GM21723 (cell line): ENCODE results near the gene OR10A3.

Experiments used
- ATAC-seq: cut with Tn5 transposase; IDR thresholded peaks from one replicate; pipeline ENCODE4 v1.9.1; 2021; ENCODE audit warnings: mild to moderate bottlenecking, moderate library complexity; ENCODE audit not compliant: unreplicated experiment

OR10A3 gene

DNA sequence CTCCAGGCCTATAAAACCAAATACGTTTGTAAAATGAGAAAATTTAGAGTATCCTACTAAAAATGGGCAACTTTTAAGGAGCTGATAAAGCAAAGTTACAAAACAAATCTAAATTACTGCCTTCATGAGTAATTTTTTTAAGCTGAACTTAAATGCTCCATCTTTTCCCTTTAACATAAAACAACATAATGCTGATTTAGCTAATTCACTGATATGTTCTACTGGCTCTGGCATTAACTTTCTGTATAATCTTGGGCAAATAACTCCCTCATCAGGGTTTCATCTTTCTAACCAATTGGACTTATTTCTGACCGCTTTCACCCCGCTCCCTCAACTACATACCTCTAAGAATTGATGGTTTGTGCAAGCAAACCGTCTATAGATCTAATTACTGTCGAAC lies 362 bp downstream of the OR10A3 start:
- ATAC-seq, result no peak

DNA sequence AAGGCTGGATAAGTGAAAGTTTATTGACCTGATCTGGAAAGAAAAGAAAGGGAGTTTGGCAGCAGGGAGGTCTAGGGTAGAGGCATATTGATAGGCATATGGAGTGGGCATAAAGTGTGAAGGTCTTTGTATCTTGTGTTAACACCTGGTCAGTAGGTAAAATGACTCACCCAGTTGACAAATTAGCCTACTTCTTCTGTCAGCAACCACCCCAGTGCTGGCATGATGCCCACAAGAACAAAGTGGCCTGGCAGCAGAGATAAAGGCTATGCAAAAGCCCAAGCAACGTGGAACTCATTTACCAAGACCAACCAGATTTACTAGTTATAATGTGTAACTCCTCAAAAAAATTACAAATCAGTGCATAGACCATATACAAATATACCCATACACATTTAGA lies 4.9 kb downstream of the OR10A3 start:
- ATAC-seq, result no peak

DNA sequence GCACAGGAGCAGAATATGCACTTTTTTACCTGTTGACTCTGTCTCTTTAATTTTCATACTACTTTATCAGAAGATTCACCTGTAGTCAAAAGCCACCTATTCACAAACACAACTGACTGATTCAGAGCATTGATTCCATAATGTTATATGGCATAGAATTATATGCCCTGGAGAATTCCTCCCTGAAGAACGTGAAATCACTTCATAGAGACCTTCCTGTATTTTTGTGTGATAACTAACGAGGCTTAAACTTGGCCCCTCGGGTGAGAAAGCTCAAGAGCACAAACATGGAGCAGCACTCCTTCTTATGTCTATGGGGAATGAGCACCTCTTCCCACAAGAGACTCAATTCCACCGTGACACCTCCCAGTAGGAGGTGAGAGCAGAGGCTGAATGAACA lies 10.3 kb downstream of the OR10A3 start, which contains the start of gene OR10A6:
Gene OR10A6 (minus strand): TSS at position 101 of the 400 bp plus-strand sequence. CDS start 2,606 bp downstream, outside the sequence.
- no peak for ATAC-seq

DNA sequence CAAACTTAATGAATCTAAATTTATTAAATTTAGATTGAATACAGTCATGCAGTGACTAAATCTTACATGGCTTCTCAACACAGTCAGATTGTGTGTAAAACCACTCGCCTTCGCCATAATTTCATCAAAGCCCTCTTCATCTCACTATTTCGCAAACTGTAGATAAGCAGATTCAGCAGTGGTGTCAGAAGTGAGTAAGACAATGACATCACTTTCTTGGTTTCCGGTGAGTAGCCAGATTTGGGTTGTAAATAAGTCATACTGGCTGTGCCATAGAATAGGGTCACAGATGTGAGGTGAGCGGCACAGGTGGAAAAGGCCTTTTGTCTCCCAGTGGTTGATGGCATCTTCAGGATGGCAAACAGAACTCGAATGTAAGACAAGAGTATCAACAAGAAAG lies 13.9 kb downstream of the OR10A3 start:
- no peak for ATAC-seq

DNA sequence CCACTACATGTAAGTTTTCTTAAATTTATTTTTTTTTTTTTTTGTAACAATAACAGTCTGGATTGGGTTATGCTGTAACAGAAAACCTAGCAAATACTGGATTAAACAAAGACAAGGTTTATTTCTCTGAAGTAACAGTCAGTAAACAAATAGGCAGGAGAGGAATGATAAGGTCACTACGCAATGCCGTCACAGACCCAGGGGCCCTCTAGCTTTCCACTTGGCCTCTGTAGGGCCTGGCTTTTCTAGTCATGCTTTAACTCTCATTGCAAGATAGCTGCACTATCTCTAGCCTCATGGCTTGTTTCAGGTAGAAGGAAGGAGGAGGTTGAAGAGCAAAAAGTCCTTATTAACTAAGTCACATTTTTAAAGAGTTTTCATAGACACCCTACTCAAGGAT lies 17.0 kb downstream of the OR10A3 start:
- ATAC-seq, result no peak

DNA sequence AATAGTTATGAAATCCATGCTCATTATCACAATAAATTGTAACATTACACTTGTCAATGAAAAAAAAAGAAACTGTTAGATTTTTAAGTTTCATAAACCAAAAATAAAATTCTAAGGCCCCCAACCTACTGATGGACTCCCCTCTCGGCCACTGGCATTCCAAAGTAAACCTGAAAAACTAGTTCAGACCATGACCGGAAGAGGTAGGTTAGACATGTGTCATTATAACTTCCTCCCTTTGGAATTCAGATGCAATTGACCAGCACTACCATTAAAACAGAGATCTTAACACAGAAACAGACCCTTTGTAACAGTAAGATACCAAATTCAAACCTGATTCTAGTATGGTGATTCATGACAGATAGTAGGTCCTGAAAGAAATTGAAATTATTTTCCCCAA lies 23.4 kb downstream of the OR10A3 start:
- no peak for ATAC-seq

DNA sequence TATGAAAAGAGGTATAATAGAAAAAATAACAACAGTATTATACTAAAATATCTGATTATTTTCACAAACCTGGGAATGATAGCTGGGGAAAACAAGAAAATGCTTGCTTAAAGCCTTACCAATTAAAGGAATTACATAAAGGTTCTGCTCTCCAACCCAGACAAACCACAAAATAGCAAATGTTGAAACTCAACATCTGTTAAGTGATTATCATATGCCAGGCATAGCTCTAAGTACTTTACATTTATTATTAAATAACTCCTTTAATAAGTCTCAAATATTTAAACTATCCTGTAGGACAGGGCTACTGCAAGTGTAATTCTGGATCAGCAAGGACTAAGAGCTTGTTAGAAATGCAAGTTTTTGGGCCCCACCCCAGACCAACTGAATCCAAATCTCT lies 30.5 kb downstream of the OR10A3 start:
- no peak for ATAC-seq

DNA sequence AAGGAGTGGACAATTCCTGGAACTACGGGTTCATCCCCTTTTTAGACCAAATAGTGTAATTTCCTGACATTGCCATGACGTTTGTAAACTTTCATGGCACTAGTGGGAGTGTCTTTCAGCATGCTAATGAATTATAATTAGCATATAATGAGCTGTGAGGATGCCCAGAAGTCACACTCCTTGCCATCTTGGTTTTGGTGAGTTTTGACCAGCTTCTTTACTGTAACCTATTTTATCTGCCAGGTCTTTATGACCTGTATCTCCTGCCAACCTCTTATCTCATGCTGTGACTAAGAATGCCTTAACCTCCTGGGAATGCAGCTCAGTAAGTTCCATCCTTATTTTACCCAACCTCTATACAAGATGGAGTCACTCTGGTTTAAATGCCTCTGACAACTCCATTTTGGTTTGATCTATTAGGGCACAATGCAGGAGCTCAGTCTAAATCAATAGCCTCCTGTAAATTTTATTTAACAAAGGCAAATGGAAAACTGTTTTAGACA lies 31.2 kb downstream of the OR10A3 start:
- no peak for ATAC-seq

DNA sequence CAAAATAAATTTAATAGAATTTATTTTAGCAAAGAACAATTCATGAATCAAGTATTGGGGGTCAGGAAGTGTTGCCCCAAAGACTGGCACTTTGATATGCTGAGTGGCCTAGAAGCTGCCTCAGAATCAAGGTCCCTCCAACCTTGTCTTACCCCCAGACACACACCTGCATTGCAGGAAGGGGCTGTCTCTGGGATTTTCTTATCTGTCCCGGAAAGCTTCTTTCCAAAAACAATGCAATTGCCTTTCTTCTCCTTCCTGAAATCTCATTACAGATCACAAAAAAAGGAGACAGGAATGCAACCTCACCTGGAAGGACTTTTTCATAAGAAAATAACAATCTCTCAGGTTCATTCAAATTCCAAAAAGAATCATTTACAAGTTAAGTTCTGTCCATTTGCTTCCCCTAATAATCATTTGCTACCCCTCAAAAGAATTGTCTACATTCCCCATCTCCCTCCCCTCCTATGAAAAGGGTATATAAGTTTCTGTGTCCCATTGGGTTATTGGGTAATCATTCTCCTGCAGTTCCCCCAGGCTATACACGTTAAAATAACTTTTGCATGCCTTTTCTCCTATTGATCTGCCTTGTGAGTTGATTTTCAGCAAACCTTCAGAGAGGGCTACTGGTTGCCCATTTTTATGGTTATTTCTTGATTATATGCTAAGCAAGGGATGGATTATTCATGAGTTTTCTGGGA lies 31.8 kb downstream of the OR10A3 start:
- no peak for ATAC-seq

DNA sequence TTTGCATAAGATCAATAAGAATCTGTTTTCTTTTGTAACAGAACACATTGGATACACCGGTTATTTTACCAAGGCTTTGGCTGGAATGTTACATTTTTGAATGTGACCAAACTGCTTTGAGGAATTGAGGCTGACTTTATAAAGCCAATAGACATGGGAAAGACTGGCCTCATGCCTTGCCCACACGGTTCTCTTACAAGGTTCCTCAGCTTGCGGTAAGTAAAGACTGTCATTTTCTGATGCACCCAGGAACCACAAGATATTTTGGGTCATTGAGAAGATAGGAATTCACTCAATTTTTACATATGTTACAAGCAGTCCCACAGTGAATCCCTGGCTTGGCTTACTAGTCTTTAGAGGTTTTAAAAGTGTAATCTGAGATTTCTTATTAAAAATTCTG lies 34.4 kb downstream of the OR10A3 start:
- no peak for ATAC-seq

DNA sequence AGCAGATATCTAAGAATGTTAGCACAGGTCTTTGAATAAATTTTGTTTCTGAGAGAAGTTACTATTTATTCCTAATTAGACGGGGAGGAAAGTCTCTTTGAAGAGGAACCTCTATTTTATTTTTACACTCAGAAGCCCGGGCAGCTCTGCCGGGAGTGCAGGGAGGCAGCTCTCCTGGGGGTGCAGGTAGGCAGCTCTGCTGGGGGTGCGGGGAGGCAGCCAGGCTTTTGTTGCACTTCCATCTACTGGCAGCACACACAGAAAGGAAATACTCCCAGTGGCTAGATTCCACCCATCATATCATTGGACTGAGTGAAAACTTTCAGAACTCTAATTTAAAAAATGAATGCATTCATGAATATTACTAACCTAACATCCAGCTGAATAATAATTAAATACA lies 35.0 kb downstream of the OR10A3 start:
- no peak for ATAC-seq

DNA sequence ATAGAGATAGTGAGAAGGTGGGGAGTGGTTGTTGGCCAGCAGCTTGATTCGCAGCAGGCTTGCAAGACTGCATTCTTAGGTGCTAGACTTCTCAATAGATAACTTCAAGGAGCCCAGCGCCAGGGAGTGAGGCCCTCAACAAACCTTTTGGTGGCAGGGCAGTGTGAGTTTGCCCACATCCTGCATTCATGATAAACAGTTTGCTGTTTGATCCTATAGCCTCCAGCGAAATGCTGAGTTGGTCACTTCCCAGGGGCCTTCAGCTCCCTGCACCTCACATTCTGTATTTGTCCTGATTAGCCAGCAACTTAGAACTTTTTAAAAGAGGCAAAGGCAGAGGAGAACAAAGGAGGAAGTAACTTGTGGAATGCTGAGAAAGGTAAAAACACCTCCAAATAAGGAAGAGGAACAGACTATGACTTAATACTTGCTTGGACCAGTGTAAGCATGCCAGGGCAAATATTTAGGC lies 35.5 kb downstream of the OR10A3 start:
- ATAC-seq, result no peak

DNA sequence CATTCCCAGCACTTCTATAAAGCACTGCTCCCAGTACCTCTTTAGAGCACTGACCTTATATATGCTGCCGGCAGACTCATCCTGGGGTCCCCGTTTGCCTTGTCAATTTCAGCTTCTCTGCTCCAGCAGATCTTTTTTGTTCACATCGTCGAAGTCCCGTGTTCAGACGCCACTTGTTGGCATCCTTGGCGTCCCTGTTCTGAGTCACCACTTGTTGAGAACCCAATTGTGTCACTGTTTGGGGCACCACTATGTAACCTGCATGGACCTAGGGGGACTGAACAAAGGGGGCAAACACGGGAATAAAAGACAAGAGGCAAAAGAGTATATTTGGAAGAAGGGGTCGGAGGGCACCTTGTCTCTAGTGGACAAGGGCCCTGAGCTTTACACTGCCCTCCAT lies 36.0 kb downstream of the OR10A3 start:
- ATAC-seq, result no peak

DNA sequence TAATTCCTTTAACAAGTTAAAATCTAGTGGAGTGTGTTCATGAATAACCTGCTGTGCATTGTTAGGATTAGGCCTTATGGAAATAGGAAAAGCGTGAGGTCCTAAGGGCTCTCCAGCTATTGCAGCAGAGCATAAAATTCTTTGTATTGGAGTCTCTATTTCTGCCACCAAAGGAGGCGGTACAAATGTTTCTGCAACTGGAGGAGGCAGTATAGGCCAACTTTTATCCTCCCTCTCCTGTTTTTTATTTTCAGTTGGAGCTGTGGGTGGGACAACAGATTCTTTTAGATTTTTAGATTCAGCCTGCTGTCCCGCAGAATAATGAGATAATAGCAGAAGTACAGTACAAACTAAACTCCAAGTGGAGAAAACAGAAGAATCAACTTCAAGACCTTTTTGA lies 36.6 kb downstream of the OR10A3 start:
- ATAC-seq, result no peak

DNA sequence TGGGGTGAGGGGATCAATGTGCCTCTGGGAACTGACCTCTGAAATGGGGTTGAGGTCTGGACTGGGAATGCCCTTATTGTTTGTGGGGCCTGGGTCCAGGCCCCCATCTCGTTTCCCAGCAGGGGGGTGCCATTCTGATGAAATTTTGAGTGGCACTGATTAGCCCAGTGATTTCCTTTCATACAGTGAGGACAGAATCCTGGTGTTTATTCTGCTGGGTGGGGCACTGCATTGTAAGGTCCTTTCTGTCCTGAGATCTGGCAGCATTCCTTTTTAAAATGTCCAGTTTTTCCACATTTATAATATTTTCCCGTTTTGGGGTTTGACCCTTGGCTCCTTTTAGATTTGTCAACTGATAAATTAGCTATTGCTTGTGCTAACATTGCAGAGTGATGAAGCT lies 37.6 kb downstream of the OR10A3 start:
- no peak for ATAC-seq

DNA sequence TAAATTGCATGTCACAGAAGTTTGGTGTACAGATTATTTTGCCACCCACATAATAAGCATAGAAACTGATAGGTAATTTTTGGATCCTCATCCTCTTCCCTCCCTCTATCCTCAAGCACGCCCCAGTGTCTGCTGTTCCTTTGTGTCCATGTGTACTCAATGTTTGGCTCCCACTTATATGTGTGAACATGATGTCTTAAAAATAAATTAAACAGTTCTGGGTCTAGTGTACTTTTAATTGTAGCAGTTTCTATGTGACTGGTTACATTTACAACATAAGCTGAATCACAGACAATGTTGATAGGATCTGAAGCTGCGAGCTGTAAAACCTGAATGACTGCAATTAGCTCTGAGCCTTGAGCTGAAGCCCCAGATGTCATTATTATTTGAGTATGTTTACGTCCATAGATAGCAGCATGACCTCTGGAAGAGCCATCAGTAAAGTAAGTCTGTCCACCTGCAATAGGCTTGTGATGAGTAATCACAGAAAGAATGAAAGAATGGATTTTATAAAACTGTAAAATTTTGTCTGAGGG lies 40.1 kb downstream of the OR10A3 start:
- no peak for ATAC-seq

DNA sequence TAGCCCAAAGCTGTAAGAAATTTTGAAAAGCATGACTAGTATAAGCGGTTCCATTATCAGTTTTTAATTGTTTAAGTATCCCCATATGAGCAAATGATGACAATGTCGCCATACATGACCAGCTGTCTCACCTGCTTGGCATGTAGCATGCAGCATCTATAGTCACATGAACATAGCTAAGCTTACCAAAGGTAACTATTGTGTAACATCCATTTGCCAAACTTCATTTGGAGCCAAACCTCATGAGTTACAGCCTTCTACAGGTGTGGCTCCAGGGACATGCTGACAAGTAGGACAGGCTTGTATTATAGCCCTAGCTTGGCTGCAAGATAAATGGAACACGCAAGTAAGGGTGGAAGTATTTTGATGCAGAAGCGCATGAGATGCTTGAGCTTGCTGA lies 40.8 kb downstream of the OR10A3 start:
- ATAC-seq, result no peak

DNA sequence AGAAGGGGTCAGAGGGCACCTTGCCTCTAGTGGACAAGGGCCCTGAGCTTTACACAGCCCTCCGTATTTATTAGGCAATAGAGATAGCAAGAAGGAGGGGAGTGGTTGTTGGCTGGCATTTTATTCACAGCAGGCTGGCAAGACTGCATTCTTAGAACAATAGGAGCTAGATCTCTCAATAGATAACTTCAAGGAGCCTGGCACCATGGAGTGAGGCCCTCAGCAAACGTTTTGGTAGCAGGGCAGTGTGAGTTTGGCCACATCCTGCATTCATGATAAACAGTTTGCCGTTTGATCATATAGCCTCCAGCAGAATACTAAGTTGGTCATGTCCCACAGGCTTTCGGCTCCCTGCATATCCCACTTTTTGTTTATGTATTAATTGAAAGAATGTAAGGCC lies 42.1 kb downstream of the OR10A3 start:
- ATAC-seq, result no peak

DNA sequence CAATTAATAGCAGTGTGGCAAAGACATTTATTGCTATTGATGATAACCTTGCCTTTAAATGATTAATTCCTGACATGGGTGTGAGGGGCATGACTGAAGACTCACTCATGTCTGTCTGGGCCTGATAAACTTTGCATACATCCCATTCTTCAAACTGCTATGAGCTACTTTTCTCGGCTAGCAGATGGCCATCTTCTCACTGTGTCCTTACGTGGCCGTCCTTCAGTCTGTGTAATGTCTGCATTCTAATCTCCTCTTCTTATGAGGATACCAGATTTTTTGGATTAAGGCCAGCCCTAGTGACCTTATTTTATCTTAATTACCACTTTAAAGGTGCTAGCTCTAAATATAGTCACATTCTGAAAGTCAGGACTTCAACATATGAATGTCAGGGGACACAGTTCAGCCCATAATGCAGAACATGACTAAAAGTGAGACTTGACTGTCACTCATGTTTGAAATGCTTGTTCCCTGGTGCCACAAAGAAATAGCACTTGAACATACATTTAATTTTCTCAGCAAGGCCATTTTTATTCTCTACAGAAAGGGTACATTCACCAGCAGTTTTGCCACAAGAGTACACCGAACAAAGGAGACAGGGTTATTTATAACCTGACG lies 42.7 kb downstream of the OR10A3 start:
- ATAC-seq, result no peak

DNA sequence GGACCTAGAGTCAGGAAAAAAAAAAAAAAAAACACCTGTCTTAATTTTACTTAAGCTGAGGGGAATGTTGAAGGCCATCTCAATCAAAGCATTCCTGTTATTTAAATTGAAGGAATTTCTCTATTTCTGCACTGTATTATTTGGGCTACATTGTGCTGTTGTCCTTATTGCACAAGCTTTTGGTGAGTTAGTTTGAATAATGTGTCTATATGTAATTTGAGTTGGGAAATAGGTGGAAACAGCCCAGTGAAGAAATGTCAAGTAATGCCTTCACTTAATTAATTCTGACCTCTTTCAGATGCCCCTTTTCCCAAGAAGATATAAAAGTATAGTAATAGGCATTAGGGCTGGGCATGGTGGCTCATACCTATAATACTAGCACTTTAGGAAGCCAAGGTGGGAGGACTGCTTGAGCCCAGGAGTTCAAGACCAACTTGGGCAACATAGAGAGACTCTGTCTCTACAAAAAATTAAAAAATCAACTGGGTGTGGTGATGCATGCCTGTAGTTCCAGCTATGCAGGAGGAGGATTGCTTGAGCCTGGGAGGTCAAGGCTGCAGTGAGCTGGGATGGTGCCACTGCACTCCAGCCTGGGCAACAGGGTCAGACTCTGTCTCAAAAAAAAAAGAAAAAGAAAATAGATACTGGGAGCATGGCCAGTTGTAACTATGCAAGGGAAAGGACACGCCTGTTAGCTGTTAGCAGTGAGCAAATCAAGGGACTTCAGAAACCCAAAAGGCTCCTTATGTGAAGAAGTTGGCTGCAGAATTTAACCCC lies 45.3 kb downstream of the OR10A3 start:
- no peak for ATAC-seq

DNA sequence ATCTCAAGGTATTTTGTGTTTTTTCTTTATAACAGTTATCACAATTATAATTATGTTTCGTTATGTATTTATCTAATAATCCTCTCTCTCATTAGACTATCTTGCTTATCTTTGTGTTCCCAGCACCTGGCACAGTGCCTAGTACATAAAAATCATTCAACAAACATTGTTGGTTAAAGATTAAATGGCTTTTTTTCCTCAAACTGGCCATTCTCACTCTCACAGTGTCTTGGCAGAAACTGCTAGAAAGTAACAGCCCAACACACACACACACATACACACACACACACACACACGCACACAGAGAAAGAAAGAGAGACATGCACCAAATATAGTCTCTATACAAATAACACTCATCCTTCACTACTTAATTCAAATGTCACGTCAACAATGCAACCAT lies 47.3 kb downstream of the OR10A3 start:
- ATAC-seq, result no peak

DNA sequence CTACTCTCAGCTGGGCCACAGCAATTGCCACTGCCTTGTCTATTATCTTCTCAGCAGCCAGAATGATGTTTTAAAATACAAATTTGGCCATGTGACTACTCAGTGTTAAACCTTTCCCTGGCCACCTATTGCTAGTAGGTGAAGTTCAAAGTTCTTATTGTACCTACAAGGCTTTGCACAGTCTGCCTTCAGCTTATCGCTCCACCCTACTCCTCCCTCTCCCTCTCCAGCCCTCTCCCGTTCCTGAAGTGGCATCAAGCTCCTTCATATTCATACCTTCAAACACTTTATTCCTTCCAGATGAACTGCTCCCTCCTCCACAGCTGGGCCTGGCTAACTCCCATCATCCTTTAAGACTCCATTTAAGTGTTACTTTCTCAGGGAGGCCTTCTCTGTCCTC lies 47.7 kb downstream of the OR10A3 start:
- ATAC-seq, result no peak
